ACC112 (cell line): ENCODE data around the gene SERPINE1.
A peak's percentile ranks its signal among the peaks of the same experiment; 100 is the strongest.

Experiments
- H2AFZ ChIP-seq: fragments of 200-600 bp; sonication (generic); one replicate; pipeline ENCODE4 v1.6.0; 2017; ENCODE audit warnings: antibody characterized with exemption, low read length; ENCODE audit not compliant: unreplicated experiment
- H3K27ac ChIP-seq: fragments of 200-600 bp; sonication (generic); 2 replicates; pipeline ENCODE4 v1.5.1; 2014; ENCODE audit warnings: low read depth, mild to moderate bottlenecking, antibody characterized with exemption, low read length, moderate library complexity
- H3K27me3 ChIP-seq: fragments of 200-600 bp; sonication (generic); 2 replicates; pipeline ENCODE4 v1.6.1; 2014; ENCODE audit warnings: mild to moderate bottlenecking, antibody characterized with exemption, low read length, moderate library complexity, mixed read lengths; ENCODE audit not compliant: insufficient read depth
- H3K36me3 ChIP-seq: fragments of 200-600 bp; sonication (generic); 2 replicates; pipeline ENCODE4 v1.6.1; 2016; ENCODE audit warnings: mild to moderate bottlenecking, antibody characterized with exemption, low read length, moderate library complexity, mixed read lengths; ENCODE audit not compliant: insufficient read depth
- H3K4me1 ChIP-seq: fragments of 200-600 bp; sonication (generic); one replicate; pipeline ENCODE4 v1.6.1; 2016; ENCODE audit warnings: low read length, mixed read lengths; ENCODE audit not compliant: insufficient read depth, unreplicated experiment, control insufficient read depth
- H3K4me3 ChIP-seq: fragments of 200-600 bp; sonication (generic); 2 replicates; pipeline ENCODE4 v1.5.1; 2014; ENCODE audit warnings: mild to moderate bottlenecking, low read depth, low read length
- H3K79me2 ChIP-seq: fragments of 200-600 bp; sonication (generic); one replicate; pipeline ENCODE4 v1.6.0; 2016; ENCODE audit warnings: low read length; ENCODE audit not compliant: control insufficient read depth, unreplicated experiment, insufficient read depth

The SERPINE1 gene

DNA sequence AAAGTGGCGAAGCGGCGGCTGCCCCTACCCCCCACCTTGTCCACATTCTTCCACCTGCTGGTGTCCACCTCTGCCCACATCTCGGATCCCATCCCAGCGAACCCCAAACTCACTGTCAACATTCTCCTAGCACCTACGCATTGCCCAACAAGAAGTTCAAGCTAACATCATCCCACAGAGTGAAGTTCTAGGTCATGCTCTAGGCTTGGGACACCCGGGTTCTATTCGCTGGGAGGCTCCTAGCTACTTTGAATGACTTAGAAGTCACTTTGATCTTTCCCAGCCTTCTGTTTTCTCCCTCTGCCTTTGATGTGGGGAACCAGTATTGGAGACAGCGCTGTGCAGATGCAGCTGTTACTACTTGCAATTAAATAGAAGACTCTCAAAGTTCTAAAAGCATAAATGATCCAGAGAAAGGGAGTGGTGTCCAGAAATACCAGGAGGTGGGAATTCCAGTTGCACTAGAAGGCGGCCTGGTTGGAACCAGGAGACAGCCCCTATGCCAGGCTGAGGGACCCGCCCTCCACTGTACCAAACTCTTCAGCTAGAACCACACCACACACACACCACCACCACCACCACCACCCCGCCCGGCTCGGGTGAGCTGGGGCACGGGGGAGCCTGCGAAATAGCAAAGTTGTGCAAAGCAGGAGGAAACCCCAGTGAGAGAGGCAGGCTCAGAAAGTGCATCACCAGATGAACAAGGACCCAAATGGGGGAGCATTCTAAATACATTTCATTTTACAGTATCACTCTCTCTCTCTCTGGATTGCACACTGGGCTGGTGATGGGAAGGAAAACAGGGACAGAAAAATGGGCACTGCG is 43.9 kb downstream of the SERPINE1 start:
- Histone ChIP-seq H3K79me2 (no peaks in the 10 kb centered on the region), H3K36me3 (no peaks in the 10 kb centered on the region), H3K4me1 (peaks cover 52% of the 10 kb centered on the region), H2AFZ (no peak overlapping the region), H3K4me3 (no peak overlapping the region), H3K27me3 (peaks cover 73% of the 10 kb centered on the region), H3K27ac (no peak overlapping the region)

DNA sequence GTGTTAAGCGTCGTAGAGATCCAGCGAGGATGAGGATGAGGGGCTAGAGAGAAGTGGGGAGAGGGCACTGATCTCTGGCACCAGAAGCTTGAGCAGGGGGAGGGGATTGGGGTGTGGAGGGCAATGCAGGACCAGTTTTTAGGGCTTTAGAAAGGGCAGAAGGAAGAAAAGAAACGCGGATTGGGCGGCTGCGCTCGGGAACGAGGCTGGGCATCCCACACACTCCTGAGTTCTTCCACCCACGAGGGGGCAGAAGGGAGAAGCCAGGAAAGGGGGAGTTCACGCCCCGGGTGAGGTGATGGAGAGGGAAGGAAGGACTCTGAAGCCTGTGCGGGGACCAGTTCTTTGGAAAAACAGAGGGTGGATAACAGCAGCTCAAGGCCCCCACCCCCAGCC is 44.5 kb downstream of the SERPINE1 start:
- no peak overlapping the region for H2AFZ ChIP-seq
- no peak overlapping the region; the same call in 1 of the 2 replicates for H3K4me3 ChIP-seq
- H3K79me2 ChIP-seq: no peaks in the 10 kb centered on the region
- no peaks in the 10 kb centered on the region for H3K36me3 ChIP-seq
- peaks cover 46% of the 10 kb centered on the region for H3K4me1 ChIP-seq
- peaks cover 71% of the 10 kb centered on the region for H3K27me3 ChIP-seq
- H3K27ac ChIP-seq: no peak overlapping the region

DNA sequence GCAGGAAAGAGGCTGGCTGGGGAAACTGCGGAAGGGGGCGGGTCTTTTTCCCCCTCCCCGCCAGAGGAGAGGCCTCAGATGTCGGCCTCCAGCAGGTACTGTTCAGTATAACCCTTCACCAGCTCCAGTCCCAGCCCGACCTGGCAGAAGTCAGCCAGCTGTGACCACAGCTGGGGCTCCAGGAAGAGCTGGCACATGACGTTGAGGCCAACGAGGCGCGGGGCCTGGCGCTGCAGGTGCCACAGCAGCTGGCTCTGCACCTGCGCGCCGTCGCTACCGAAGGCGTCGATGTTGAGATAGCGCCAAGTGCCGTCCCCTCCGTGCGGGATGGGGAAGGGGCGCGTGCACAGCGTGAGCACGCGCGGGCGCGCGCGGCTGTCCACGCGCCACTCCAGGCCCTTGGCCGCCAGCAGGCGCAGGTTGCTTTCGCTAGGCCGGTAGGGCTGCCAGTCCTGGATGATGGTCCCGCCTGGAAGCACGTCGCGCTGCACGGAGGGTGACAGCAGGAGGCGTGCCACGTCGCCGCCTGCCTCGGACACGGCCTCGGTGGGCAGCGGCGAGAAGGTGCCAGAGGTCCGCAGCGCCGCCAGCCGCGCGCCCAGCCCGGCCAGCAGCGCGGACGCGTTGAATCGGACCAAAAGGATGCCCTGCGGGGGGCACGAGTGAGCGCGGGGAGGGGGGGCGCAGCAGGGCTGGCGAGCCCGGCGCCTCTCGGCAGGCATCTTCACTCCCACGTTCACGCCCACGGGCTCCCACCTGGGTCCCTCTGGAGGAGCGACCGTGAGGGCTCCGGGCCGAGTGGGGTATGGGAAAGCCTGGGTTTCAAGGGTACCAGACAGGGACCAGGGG is 45.3 kb downstream of the SERPINE1 start:
- Histone ChIP-seq H3K4me3 (peak overlapping the region; percentile 70), H3K36me3 (no peaks in the 10 kb centered on the region), H3K4me1 (peaks cover 39% of the 10 kb centered on the region), H3K27ac (no peak overlapping the region), H2AFZ (no peak overlapping the region), H3K79me2 (no peaks in the 10 kb centered on the region), H3K27me3 (peaks cover 72% of the 10 kb centered on the region)

DNA sequence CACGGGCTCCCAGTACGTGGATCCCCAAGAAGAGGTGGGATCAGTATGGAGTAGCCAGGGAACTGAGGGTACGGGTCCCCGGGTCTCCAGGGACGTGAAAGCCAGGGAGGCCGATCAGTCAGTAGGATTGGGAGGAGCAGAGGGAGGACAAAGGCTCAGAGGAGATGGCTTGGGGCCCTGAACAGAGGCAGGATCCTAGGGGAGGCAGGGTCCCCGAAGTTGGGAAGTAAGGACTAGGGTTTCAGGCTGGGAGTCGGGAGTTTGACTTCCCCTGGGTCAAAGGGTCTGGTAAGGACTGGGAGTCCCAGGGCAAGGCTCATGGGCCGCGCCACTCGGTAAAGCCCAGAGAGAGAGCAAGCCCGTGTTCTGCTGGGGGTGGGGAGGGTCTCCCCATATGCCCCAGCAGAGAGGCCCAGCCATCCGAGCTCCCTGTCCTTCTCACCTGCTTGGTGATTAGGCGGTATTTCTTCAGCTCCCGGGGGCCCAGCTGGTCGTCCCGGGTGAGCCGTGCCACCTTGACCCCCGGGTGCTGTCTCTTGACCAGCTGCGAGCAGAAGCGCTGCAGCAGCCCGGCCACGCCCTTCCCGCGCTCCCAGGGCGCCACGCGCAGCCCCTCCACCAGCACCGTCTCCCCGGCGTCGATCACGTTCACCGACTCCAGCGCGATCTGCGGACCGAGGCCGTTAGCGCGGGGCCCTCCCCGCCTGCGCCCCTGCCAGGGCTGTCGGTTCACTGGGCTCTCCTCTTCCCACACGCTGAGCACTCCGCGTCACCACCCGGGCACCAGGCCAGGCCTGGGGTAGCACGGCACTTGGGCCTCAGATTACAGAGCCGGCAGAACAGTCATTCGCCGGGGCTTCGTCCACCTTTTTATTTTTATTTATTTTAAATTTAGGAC is 46.2 kb downstream of the SERPINE1 start:
- Histone ChIP-seq H3K36me3 (no peaks in the 10 kb centered on the region), H3K79me2 (no peaks in the 10 kb centered on the region), H2AFZ (peak overlapping the region; percentile 45), H3K4me3 (peak overlapping the region; percentile 70), H3K27ac (peak overlapping the region; percentile 25; the same call in 1 of the 2 replicates), H3K27me3 (peaks cover 72% of the 10 kb centered on the region), H3K4me1 (peaks cover 30% of the 10 kb centered on the region)

DNA sequence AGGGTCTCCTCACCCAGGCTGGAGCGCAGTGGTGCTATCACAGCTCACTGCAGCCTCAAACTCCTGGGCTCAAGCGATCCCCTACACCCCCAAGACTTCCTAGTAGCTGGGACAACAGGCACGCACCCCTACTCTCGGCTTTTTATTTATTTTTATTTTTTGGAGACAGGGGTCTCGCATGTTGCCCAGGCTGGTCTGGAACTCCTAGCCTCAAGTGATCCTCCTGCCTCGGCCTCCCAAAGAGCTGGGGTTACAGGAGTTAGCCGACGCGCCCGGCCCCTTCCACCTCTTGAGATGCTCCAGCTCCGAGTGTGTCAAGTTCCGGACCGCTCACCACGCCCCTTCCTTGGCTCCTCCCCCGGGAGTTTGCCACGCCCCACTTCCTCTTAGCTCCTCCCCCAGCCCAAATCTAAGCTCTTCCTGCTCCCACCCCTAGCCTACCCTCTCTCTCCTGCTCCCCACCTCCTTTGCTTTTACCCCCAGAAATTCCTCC is 46.9 kb downstream of the SERPINE1 start:
- Histone ChIP-seq H2AFZ (no peak overlapping the region), H3K79me2 (no peaks in the 10 kb centered on the region), H3K27me3 (peaks cover 75% of the 10 kb centered on the region), H3K27ac (peak overlapping the region; percentile 25; the same call in 1 of the 2 replicates), H3K4me3 (peak overlapping the region; percentile 70), H3K4me1 (peaks cover 24% of the 10 kb centered on the region), H3K36me3 (no peaks in the 10 kb centered on the region)

DNA sequence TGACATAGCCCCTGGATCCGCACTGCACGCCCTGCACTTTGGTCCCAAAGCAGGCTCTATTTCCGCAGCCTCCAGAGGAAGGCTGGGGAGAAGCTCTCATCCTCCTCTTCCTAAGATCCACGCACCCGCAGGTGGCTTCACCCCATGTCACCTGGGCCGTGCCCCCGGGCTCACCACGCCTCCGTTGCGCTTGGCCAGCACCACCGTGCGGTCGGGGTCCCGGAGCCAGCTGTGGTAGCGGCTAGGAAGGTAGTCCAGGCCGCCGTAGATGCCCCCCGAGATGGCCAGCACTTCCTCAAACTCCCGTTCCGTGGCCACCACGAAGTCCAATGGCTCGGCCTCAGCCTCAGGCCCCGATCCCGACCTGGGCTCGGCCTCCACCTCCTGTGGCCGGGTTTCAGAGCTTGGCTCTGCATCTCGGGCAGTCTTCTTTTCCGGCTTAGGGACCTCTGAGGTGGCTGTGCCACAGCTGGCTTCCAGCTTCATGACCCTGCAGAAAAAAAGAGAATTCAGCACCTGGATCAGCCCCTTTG is 47.5 kb downstream of the SERPINE1 start:
- Histone ChIP-seq H3K4me1 (peaks cover 18% of the 10 kb centered on the region), H2AFZ (no peak overlapping the region), H3K79me2 (no peaks in the 10 kb centered on the region), H3K36me3 (no peaks in the 10 kb centered on the region), H3K27me3 (peaks cover 80% of the 10 kb centered on the region), H3K4me3 (0 out of 2 replicates have a peak overlapping the region, but pooled peaks have one; percentile 24), H3K27ac (no peak overlapping the region)

DNA sequence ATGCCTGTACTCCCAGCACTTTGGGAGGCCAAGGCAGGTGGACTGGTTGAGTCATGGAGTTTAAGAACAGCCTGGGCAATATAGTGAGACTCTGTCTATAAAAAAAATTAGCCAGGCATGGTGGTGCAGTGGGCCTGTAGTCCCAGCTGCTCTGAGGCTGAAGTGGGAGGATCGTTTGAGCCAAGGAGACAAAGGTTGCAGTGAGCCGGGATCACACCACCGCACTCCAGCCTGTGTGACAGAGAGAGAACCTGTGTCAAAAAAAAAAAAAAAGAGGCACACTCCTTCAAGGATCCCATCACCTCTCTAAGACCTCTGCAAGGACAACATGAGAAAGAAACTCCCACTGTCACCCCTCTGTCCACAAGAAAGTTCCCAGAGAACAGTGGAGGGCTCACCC is 48.8 kb downstream of the SERPINE1 start:
- peaks cover 10% of the 10 kb centered on the region for H3K4me1 ChIP-seq
- no peaks in the 10 kb centered on the region for H3K79me2 ChIP-seq
- no peaks in the 10 kb centered on the region for H3K36me3 ChIP-seq
- H3K27ac ChIP-seq: no peak overlapping the region
- no peak overlapping the region for H2AFZ ChIP-seq
- H3K4me3 ChIP-seq: no peak overlapping the region
- peaks cover 84% of the 10 kb centered on the region for H3K27me3 ChIP-seq

DNA sequence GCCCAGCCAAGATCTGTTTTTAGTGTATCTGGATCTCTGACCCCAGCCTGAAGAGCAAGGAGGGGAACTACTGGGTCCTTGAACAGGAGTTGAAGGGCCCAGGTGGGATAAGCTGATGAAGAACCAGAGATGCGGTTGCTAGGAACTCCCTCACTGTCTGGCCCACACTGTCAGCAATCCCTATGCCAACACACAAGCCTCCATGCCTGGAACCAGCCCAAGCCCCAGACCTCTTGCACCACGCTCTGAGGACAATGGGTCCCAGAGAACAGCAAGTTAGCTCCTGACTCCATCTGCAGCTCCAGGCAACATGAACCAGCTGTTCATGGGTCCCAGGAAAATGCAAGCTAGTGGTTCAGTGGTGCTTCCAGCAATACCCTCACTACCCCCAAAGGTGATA is 50.7 kb downstream of the SERPINE1 start:
- Histone ChIP-seq H3K36me3 (no peaks in the 10 kb centered on the region), H3K27me3 (peaks cover 72% of the 10 kb centered on the region), H3K27ac (no peak overlapping the region), H3K79me2 (no peaks in the 10 kb centered on the region), H3K4me1 (peaks cover 7% of the 10 kb centered on the region), H3K4me3 (no peak overlapping the region), H2AFZ (no peak overlapping the region)

DNA sequence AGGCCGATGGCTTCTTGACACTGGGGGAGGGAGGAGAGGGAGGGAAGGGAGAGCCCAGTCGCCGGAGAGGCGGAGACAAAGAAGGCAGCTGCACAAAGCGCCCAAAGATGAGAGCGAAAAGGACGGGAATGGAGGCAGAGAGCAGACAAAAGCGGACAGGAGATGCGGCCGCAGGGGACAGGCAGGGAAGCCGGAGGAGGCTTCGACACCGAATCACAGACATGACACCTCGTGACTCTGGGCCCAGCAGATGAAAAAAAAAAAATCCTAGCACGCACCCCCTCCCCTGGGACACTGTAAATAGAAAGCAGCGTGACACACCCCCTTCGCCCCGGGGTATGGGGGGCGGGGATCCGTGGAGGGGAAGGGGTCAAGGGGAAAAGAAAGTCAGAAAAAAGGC is 52.2 kb downstream of the SERPINE1 start:
- no peak overlapping the region for H3K27ac ChIP-seq
- no peaks in the 10 kb centered on the region for H3K4me1 ChIP-seq
- no peaks in the 10 kb centered on the region for H3K79me2 ChIP-seq
- peaks cover 63% of the 10 kb centered on the region for H3K27me3 ChIP-seq
- no peak overlapping the region for H2AFZ ChIP-seq
- H3K4me3 ChIP-seq: peak overlapping the region; percentile 52
- H3K36me3 ChIP-seq: no peaks in the 10 kb centered on the region

DNA sequence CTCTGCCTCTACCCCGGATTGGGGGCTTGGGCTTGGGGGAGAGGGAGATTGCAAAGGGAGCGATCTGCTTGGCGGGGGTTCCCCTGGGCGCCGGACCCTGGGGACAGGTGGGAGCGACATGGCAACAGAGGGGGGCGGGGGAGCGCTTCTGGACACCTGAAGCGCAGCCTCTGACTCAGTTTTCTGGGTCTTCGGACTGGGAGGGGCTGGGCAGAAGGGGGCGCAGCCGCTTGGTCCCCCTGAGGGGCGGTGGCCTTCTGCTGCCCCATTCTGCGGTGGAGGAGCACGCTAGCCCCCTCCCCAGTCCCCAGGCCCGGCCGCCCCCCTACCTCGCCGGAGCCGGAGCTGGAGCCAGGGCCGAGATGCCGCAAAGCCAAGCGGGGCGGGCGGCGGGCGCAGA is 52.8 kb downstream of the SERPINE1 start:
- no peaks in the 10 kb centered on the region for H3K79me2 ChIP-seq
- H3K4me1 ChIP-seq: peaks cover 3% of the 10 kb centered on the region
- H2AFZ ChIP-seq: no peak overlapping the region
- H3K36me3 ChIP-seq: no peaks in the 10 kb centered on the region
- no peak overlapping the region for H3K27ac ChIP-seq
- peaks cover 57% of the 10 kb centered on the region for H3K27me3 ChIP-seq
- no peak overlapping the region for H3K4me3 ChIP-seq
